ENCODE data around the gene MRPL38. TPM values are rescaled to one million over a fixed set of nuclear protein-coding genes. Genes with fewer than 3 reads are reported as not detected.

MRPL38 gene
- total RNA-seq, 1 experiment from 2014 or later, result 219 TPM

GRCh38 chr17:75931062-75931461 is 26.4 kb upstream of the MRPL38 start:
- Histone ChIP-seq H4K20me1 (ENCODE audit: insufficient read depth) (no peaks in the 10 kb centered on the region), H3K4me1 (ENCODE audit: control insufficient read depth in 1 of 2, insufficient read depth in 2 of 2, low read length in 2 of 2) (peaks cover 0 to 8% of the 10 kb centered on the region in 2 experiments; a peak in 2 of 4 replicates), H3K4me2 (ENCODE audit: low read length) (no peak overlapping the region), H3K27ac (ENCODE audit: low read depth, low read length) (no peak overlapping the region), H3K9ac (ENCODE audit: low read length) (no peak overlapping the region), H3K27me3 (ENCODE audit: insufficient read depth, low read length) (no peaks in the 10 kb centered on the region), H3K4me3 (replicated peaks in 1 of 2; ENCODE audit: low read depth in 1 of 2, low read length in 2 of 2) (no peak overlapping the region), H3K79me2 (ENCODE audit: insufficient read depth, low read length) (no peaks in the 10 kb centered on the region), H3K9me3 (ENCODE audit: control insufficient read depth in 1 of 2, insufficient read depth in 1 of 2, low read depth in 1 of 2, low read length in 2 of 2) (no peaks in the 10 kb centered on the region), H2AFZ (ENCODE audit: low read depth, low read length, poor library complexity, severe bottlenecking) (no peak overlapping the region), H3K36me3 (ENCODE audit: control insufficient read depth in 1 of 2, insufficient read depth in 2 of 2, low read length in 2 of 2) (no peaks in the 10 kb centered on the region), H3K9me2 (ENCODE audit: insufficient read depth) (no peaks in the 10 kb centered on the region)
- ATAC-seq (no peak), DNase-seq (ENCODE audit: low read depth, low spot score) (no peak)
- RAD21 ChIA-PET (ENCODE audit: low non-redundant PET in 1 of 2, low total read pairs in 2 of 2, uncharacterized antibody in 2 of 2, unreplicated experiment in 2 of 2), result no interaction called here
- CTCF ChIA-PET, result no interaction called here
- no TSS peak for BruUV-seq (replicated peaks)
- TF ChIP-seq TCF7L2 (IDR thresholded peaks at IDR 0.05; ENCODE audit: borderline replicate concordance, extremely low read depth, insufficient read depth, insufficient read length), result no peak
- TF ChIP-seq ATF3 (IDR thresholded peaks at IDR 0.05), result no peak
- no peak for TF ChIP-seq SIN3A (IDR thresholded peaks at IDR 0.05; ENCODE audit: low read depth)
- no peak for TF ChIP-seq SP1 (IDR thresholded peaks at IDR 0.05; ENCODE audit: low read depth)
- TF ChIP-seq CEBPB (IDR thresholded peaks at IDR 0.05; ENCODE audit: low read depth), result no peak
- no peak for TF ChIP-seq JUND (IDR thresholded peaks at IDR 0.05)
- TF ChIP-seq MAX (IDR thresholded peaks at IDR 0.05), result no peak
- TF ChIP-seq YY1 (IDR thresholded peaks at IDR 0.05; ENCODE audit: extremely low read depth, insufficient replicate concordance, low read depth, low read length), result no peak
- no peak for TF ChIP-seq SRF (IDR thresholded peaks at IDR 0.05; ENCODE audit: low read depth)
- no peak for TF ChIP-seq POLR2A (IDR thresholded peaks at IDR 0.05; ENCODE audit: borderline replicate concordance, extremely low read depth, insufficient read depth, insufficient read length)
- TF ChIP-seq EZH2 (IDR thresholded peaks at IDR 0.05), result no peak
- TF ChIP-seq ZFX (IDR thresholded peaks at IDR 0.05), result no peak
- no peak for TF ChIP-seq FOSL1 (IDR thresholded peaks at IDR 0.05; ENCODE audit: low read depth)
- TF ChIP-seq CBX3 (IDR thresholded peaks at IDR 0.05; ENCODE audit: low read depth), result no peak
- TF ChIP-seq EGR1 (IDR thresholded peaks at IDR 0.05; ENCODE audit: low read depth), result no peak
- no peak for TF ChIP-seq EZH2phosphoT487 (IDR thresholded peaks at IDR 0.05; ENCODE audit: borderline replicate concordance)
- no peak for TF ChIP-seq ELF1 (IDR thresholded peaks at IDR 0.05; ENCODE audit: borderline replicate concordance, low read depth)
- no peak for TF ChIP-seq ZBTB33 (IDR thresholded peaks at IDR 0.05; ENCODE audit: extremely low read depth, insufficient replicate concordance, low read length)
- intact Hi-C loops (cut with micrococcal nuclease), result no loop called here
- POLR2A ChIA-PET, result no interaction called here
